ENCODE results near the gene RBM19. TPM values are rescaled to one million over a fixed set of nuclear protein-coding genes. Genes with fewer than 3 reads are reported as not detected.

RBM19 gene
- total and polyA plus RNA-seq, 2 of the 4 experiments (the other 2 are of a cell fraction) = 18.7 to 19.2 TPM

GRCh38 chr12:113853491-113853890, 112.6 kb downstream of the RBM19 start:
- Histone ChIP-seq H3K4me2 (ENCODE audit: low read depth, low read length) (no peak overlapping the region), H4K8ac (ENCODE audit: low read depth in 2 of 2, low read length in 2 of 2) (no peak overlapping the region), H3K14ac (replicated peaks; ENCODE audit: low read depth, low read length) (no peak overlapping the region), H3K79me1 (ENCODE audit: low read depth in 1 of 2, low read length in 2 of 2) (no peaks in the 10 kb centered on the region), H2BK120ac (ENCODE audit: low read depth, low read length) (no peak overlapping the region), H3K4me1 (ENCODE audit: control insufficient read depth, insufficient read depth, low read length) (peaks cover 3% of the 10 kb centered on the region; the same call in 1 of the 2 replicates), H2BK15ac (ENCODE audit: low read depth, low read length) (no peak overlapping the region), H3K27me3 (ENCODE audit: control insufficient read depth, insufficient read depth, low read length) (no peaks in the 10 kb centered on the region), H2AK5ac (ENCODE audit: low read depth, low read length) (no peak overlapping the region), H3K23ac (ENCODE audit: low read depth, low read length) (no peak overlapping the region), H2AFZ (replicated peaks; ENCODE audit: low read length, poor library complexity) (peak overlapping the region; percentile 37), H3K27ac (ENCODE audit: insufficient read depth, low read length) (no peak overlapping the region), H4K91ac (ENCODE audit: insufficient read depth, low read depth, low read length) (no peak overlapping the region), H2AK9ac (replicated peaks; ENCODE audit: low read depth, low read length, poor library complexity) (no peak overlapping the region), H3K56ac (ENCODE audit: extremely low read depth, insufficient read depth, low read length) (no peak overlapping the region), H3K9me3 (ENCODE audit: control insufficient read depth, insufficient read depth, low read length) (no peaks in the 10 kb centered on the region), H3K4ac (ENCODE audit: low read depth, low read length) (no peak overlapping the region), H3K9me1 (ENCODE audit: insufficient read depth, low read length) (peaks cover 5% of the 10 kb centered on the region; the same call in 1 of the 2 replicates), H2BK5ac (ENCODE audit: low read depth, low read length, poor library complexity, severe bottlenecking) (no peak overlapping the region), H3K36me3 (ENCODE audit: control insufficient read depth, insufficient read depth, low read length) (peaks cover 6% of the 10 kb centered on the region; the same call in 1 of the 2 replicates), H4K20me1 (ENCODE audit: insufficient read depth, low read length) (no peaks in the 10 kb centered on the region), H3K18ac (ENCODE audit: low read depth, low read length) (no peak overlapping the region), H3K9ac (ENCODE audit: low read depth, low read length) (no peak overlapping the region), H4K5ac (ENCODE audit: low read depth, low read length) (no peak overlapping the region), H3K4me3 (ENCODE audit: insufficient read depth, low read depth, low read length) (no peak overlapping the region), H2BK20ac (ENCODE audit: low read depth, low read length) (no peak overlapping the region)
- ATAC-seq (ENCODE audit: low read depth) = no peak
- no TSS peak for BruUV-seq (replicated peaks)
- no peak for DNase-seq
- in situ Hi-C loops (cut with MboI; ENCODE audit: low sequenced_read_pairs) = no loop called here
- intact Hi-C loops (cut with micrococcal nuclease) = no loop called here
- dilution Hi-C loops (cut with HindIII; ENCODE audit: low sequenced_read_pairs, unreplicated experiment) = no loop called here
- CTCF ChIA-PET = interaction anchor here (1.9 kb wide), 1 partner anchor 14 kb away, joined by 5 read pairs; no protein-coding TSS in a partner anchor
- POLR2A ChIA-PET (ENCODE audit: unreplicated experiment) = no interaction called here
- WGBS, 2 experiments (ENCODE audit: extremely low coverage in 2 of 2, insufficient read length in 1 of 2) = no CpG with 5 or more reads among the region's 4 CpGs
- TF ChIP-seq MAZ (IDR thresholded peaks at IDR 0.05; ENCODE audit: borderline replicate concordance, low read depth, low read length) (no peak), USF2 (IDR thresholded peaks at IDR 0.05; ENCODE audit: low read depth, low read length) (no peak), CTCF (conservative IDR thresholded peaks at IDR 0.05; ENCODE audit: low read depth, low read length) (no peak), ELK1 (IDR thresholded peaks at IDR 0.05; ENCODE audit: borderline replicate concordance, low read depth, low read length) (no peak), POLR2A (IDR thresholded peaks at IDR 0.05; ENCODE audit: low read depth, low read length) (no peak), NFE2L2 (IDR thresholded peaks at IDR 0.05; ENCODE audit: low read depth, low read length) (no peak), RAD21 (IDR thresholded peaks at IDR 0.05; ENCODE audit: low read length) (no peak), CEBPB (IDR thresholded peaks at IDR 0.05; ENCODE audit: low read depth, low read length) (no peak), MXI1 (IDR thresholded peaks at IDR 0.05; ENCODE audit: borderline replicate concordance, low read depth, low read length) (no peak), CHD1 (IDR thresholded peaks at IDR 0.05; ENCODE audit: low read depth, low read length) (no peak), RCOR1 (IDR thresholded peaks at IDR 0.05; ENCODE audit: insufficient replicate concordance, low read length) (no peak), MAFK (IDR thresholded peaks at IDR 0.05; ENCODE audit: low read depth, low read length) (no peak), SMC3 (IDR thresholded peaks at IDR 0.05; ENCODE audit: low read depth, low read length) (no peak), RFX5 (IDR thresholded peaks at IDR 0.05; ENCODE audit: low read depth, low read length) (no peak), FOS (IDR thresholded peaks at IDR 0.05; ENCODE audit: low read depth, low read length) (no peak), BHLHE40 (IDR thresholded peaks at IDR 0.05; ENCODE audit: low read depth, low read length) (no peak)
